Body of pancreas (tissue), 4 donors: ENCODE measurements around the gene PEX6.

Source experiments
- POLR2A ChIP-seq, 3 donors: fragments of 450-650 bp; IDR thresholded peaks; one replicate each; pipeline ENCODE4 v1.6.1; 2016; ENCODE audit warnings: antibody characterized with exemption in 3 of 3, mild to moderate bottlenecking in 2 of 3
- TF ChIP-seq, protein P1 (sequence below), 7 experiments: fragments of 450-650 bp in 4 of 7; fragments of 200-600 bp in 3 of 7; sonication (generic) in 3 of 7; IDR thresholded peaks; one replicate each; pipeline ENCODE4 v1.5.1; 2016 to 2019; ENCODE audit warnings: antibody characterized with exemption in 7 of 7

DNA sequence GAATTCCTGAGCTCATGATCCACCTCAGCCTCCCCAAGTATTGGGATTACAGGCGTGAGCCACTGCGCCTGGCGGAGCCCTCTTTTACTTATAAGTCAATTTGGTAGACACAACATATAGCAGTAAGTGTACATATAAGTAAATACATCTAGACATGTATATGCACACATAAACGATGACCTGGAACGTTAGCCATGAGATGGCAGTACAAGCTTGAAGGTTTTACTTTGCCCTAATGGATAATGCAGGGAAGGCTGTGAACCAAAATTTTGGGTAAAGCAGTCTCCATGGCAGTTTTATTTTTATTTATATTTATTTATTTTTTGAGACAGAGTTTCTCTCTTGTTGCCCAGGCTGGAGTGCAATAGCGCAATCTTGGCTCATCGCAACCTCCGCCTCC lies 20.9 kb downstream of the PEX6 start:
- TF ChIP-seq, protein P1, sequence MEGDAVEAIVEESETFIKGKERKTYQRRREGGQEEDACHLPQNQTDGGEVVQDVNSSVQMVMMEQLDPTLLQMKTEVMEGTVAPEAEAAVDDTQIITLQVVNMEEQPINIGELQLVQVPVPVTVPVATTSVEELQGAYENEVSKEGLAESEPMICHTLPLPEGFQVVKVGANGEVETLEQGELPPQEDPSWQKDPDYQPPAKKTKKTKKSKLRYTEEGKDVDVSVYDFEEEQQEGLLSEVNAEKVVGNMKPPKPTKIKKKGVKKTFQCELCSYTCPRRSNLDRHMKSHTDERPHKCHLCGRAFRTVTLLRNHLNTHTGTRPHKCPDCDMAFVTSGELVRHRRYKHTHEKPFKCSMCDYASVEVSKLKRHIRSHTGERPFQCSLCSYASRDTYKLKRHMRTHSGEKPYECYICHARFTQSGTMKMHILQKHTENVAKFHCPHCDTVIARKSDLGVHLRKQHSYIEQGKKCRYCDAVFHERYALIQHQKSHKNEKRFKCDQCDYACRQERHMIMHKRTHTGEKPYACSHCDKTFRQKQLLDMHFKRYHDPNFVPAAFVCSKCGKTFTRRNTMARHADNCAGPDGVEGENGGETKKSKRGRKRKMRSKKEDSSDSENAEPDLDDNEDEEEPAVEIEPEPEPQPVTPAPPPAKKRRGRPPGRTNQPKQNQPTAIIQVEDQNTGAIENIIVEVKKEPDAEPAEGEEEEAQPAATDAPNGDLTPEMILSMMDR (IDR thresholded peaks at IDR 0.05) = no peak
- TF ChIP-seq POLR2A (IDR thresholded peaks at IDR 0.05) = no peak
